Brain microvascular endothelial cell (primary cell): ENCODE results near the gene RNASEH2B.

Experiments used
- DNase-seq: peaks from one replicate; pipeline ENCODE4 v3.0.0-alpha.2; 2020
- H3K27ac ChIP-seq: fragments of 250-450 bp; sonication (Bioruptor Pico); 2 replicates; pipeline ENCODE4 v1.5.1; 2020; ENCODE audit warnings: mild to moderate bottlenecking, moderate library complexity
- H3K27me3 ChIP-seq: fragments of 250-450 bp; sonication (Bioruptor Pico); replicated peaks from 2 replicates; pipeline ENCODE4 v1.5.1; 2020; ENCODE audit warnings: mild to moderate bottlenecking
- H3K36me3 ChIP-seq: fragments of 250-450 bp; sonication (Bioruptor Pico); replicated peaks from 2 replicates; pipeline ENCODE4 v1.5.1; 2020; ENCODE audit warnings: mild to moderate bottlenecking
- H3K4me3 ChIP-seq: 2 replicates; pipeline ENCODE4 v1.5.1; 2011; ENCODE audit warnings: low read depth, mild to moderate bottlenecking, control low read depth, low read length, moderate library complexity
- CTCF ChIP-seq: IDR thresholded peaks from 2 replicates; pipeline ENCODE4 v1.5.1; 2011; ENCODE audit warnings: low read depth, mild to moderate bottlenecking, moderate library complexity, low read length, control low read depth, inconsistent platforms; ENCODE audit errors: missing control alignments
- in situ Hi-C: cut with HindIII; loops from 2 replicates; pipeline ENCODE4 v1.10.0; 2017; ENCODE audit warnings: low sequenced_read_pairs, low pct_ligation_motif_present

RNASEH2B gene

GRCh38 chr13:50921706-50922105 is 12.1 kb downstream of the RNASEH2B start:
- TF ChIP-seq CTCF, result no peak
- Histone ChIP-seq H3K27me3 (no peaks in the 10 kb centered on the region), H3K27ac (no peak overlapping the region), H3K4me3 (no peak overlapping the region), H3K36me3 (no peaks in the 10 kb centered on the region)
- in situ Hi-C loops, result no loop called here
- DNase-seq, result no peak

- TF ChIP-seq CTCF, result no peak
- H3K4me3 ChIP-seq, result no peak overlapping the region
- H3K36me3 ChIP-seq, result no peaks in the 10 kb centered on the region
- in situ Hi-C loops, result no loop called here
- no peak overlapping the region for H3K27ac ChIP-seq
- H3K27me3 ChIP-seq, result no peaks in the 10 kb centered on the region
- DNase-seq, result no peak
These were observed 13.7 kb downstream of the RNASEH2B start for GRCh38 chr13:50923272-50923671.

- Histone ChIP-seq H3K36me3 (no peaks in the 10 kb centered on the region), H3K27ac (no peak overlapping the region), H3K27me3 (no peaks in the 10 kb centered on the region), H3K4me3 (no peak overlapping the region)
- no peak for DNase-seq
- no peak for TF ChIP-seq CTCF
- in situ Hi-C loops, result no loop called here
These were observed 14.4 kb downstream of the RNASEH2B start for GRCh38 chr13:50924025-50924424.

GRCh38 chr13:50927701-50928100 is 18.1 kb downstream of the RNASEH2B start:
- Histone ChIP-seq H3K36me3 (no peaks in the 10 kb centered on the region), H3K4me3 (no peak overlapping the region), H3K27ac (no peak overlapping the region), H3K27me3 (no peaks in the 10 kb centered on the region)
- TF ChIP-seq CTCF, result no peak
- no peak for DNase-seq
- in situ Hi-C loops, result no loop called here

GRCh38 chr13:50928102-50928501 is 18.5 kb downstream of the RNASEH2B start:
- no peaks in the 10 kb centered on the region for H3K27me3 ChIP-seq
- TF ChIP-seq CTCF, result no peak
- no peak for DNase-seq
- H3K36me3 ChIP-seq, result no peaks in the 10 kb centered on the region
- no peak overlapping the region for H3K4me3 ChIP-seq
- in situ Hi-C loops, result no loop called here
- no peak overlapping the region for H3K27ac ChIP-seq

GRCh38 chr13:50928659-50929462 is 19.3 kb downstream of the RNASEH2B start:
- no peaks in the 10 kb centered on the region for H3K36me3 ChIP-seq
- TF ChIP-seq CTCF, result no peak
- no peak overlapping the region for H3K27ac ChIP-seq
- in situ Hi-C loops, result no loop called here
- no peak for DNase-seq
- H3K27me3 ChIP-seq, result no peaks in the 10 kb centered on the region
- H3K4me3 ChIP-seq, result no peak overlapping the region
